Measurements from ENCODE around the gene WNT3A.

WNT3A gene

GRCh38 chr1:228003461-228004330 lies 3.1 kb upstream of the WNT3A start:
- H3K9me3 ChIP-seq (ENCODE audit: control insufficient read depth, insufficient read depth, low read depth, low read length), result no peaks in the 10 kb centered on the region
- H3K36me3 ChIP-seq (ENCODE audit: control insufficient read depth in 2 of 2, insufficient read depth in 1 of 2, low read length in 2 of 2), result no peaks in the 10 kb centered on the region
- no peak overlapping the region for H3K27ac ChIP-seq (ENCODE audit: extremely low read depth, low read depth, low read length)
- no peak for TF ChIP-seq ZSCAN16 (tag by site-specific recombination; IDR thresholded peaks at IDR 0.05)
- TF ChIP-seq MZF1 (tag by site-specific recombination; IDR thresholded peaks at IDR 0.05; ENCODE audit: borderline replicate concordance), result no peak
- no peak for TF ChIP-seq ZBTB49 (tag by site-specific recombination; IDR thresholded peaks at IDR 0.05; ENCODE audit: low read depth)
- no peak for TF ChIP-seq YY2 (tag by site-specific recombination; IDR thresholded peaks at IDR 0.05)
- no peak for TF ChIP-seq ZBTB7A (tag by site-specific recombination; IDR thresholded peaks at IDR 0.05; ENCODE audit: low read depth)
- TF ChIP-seq HOXA7 (CRISPR knock-in tag; IDR thresholded peaks at IDR 0.05; ENCODE audit: borderline replicate concordance), result no peak
- no peak for TF ChIP-seq ZNF184 (tag by site-specific recombination; IDR thresholded peaks at IDR 0.05)
- no peak for TF ChIP-seq KLF16 (tag by site-specific recombination; IDR thresholded peaks at IDR 0.05)
- TF ChIP-seq ZNF354C (tag by site-specific recombination; IDR thresholded peaks at IDR 0.05; ENCODE audit: borderline replicate concordance, low read depth), result no peak
- TF ChIP-seq ZNF211 (tag by site-specific recombination; IDR thresholded peaks at IDR 0.05; ENCODE audit: low read depth), result no peak
- TF ChIP-seq ZSCAN30 (tag by site-specific recombination; IDR thresholded peaks at IDR 0.05), result no peak
- no peak for TF ChIP-seq PBX3 (CRISPR knock-in tag; IDR thresholded peaks at IDR 0.05)
- no peak for TF ChIP-seq YY1 (tag by site-specific recombination; IDR thresholded peaks at IDR 0.05)
- no peak for TF ChIP-seq ZNF518A (tag by site-specific recombination; conservative IDR thresholded peaks at IDR 0.05; ENCODE audit: low read depth)
- TF ChIP-seq ZBTB1 (tag by site-specific recombination; IDR thresholded peaks at IDR 0.05), result no peak
- TF ChIP-seq ZNF155 (tag by site-specific recombination; IDR thresholded peaks at IDR 0.05), result no peak
- TF ChIP-seq ZNF423 (tag by site-specific recombination; IDR thresholded peaks at IDR 0.05), result no peak
- CTCF ChIA-PET, result interaction anchor here (0.6 to 3.5 kb wide), 18 partner anchors 10 to 497 kb away, joined by 3 to 16 read pairs (median 3); partner anchors contain the start of gene MRPL55
- POLR2A ChIA-PET, result no interaction called here
- H3K4me3 ChIP-seq (ENCODE audit: low read depth, low read length), result no peak overlapping the region
- H3K4me1 ChIP-seq (ENCODE audit: control insufficient read depth, insufficient read depth, low read length), result peaks cover 4% of the 10 kb centered on the region
